Endothelial cell of umbilical vein (primary cell): ENCODE data around the gene FANCD2. TPM values are rescaled to one million over a fixed set of nuclear protein-coding genes. Genes with fewer than 3 reads are reported as not detected.

Experiments
- BruUV-seq: library from RNA; stranded (reverse); fragments of 400-500 nt; replicated peaks from 2 replicates; lab custom pipeline; 2021; lab: Mats Ljungman, UMichigan
- CTCF ChIA-PET: fragments of 300-600, 350-600 bp; sonication (Branson Sonifier 250); formaldehyde crosslinking; loops from one replicate; lab custom pipeline; 2021; ENCODE audit warnings: antibody characterized with exemption, inconsistent platforms; lab: Charles Lee
- POLR2A ChIA-PET: fragments of 300-600, 350-600 bp; sonication (Branson Sonifier 250); formaldehyde crosslinking; loops from one replicate; lab custom pipeline; 2021; ENCODE audit warnings: antibody characterized with exemption, inconsistent platforms; lab: Charles Lee
- DNase-seq: peaks from one replicate; pipeline ENCODE4 v3.0.0-alpha.2; 2011; ENCODE audit warnings: low read depth, low spot score
- FAIRE-seq: peaks from 2 replicates; lab custom pipeline; 2011; peaks lifted over from hg19 to GRCh38; lab: Jason Lieb, UNC
- H2AFZ ChIP-seq: 2 replicates; pipeline ENCODE4 v1.6.0; 2012; ENCODE audit warnings: low read depth, low read length, control low read depth, inconsistent platforms
- H3K27ac ChIP-seq: 2 replicates; pipeline ENCODE4 v1.5.1; 2011; ENCODE audit warnings: low read depth, mild to moderate bottlenecking, control low read depth, low read length, moderate library complexity; ENCODE audit not compliant: insufficient read depth
- H3K27me3 ChIP-seq, 2 experiments: 2 replicates each; pipeline versions ENCODE4 v1.6.0 to v1.6.1; 2011; ENCODE audit warnings: low read length in 2 of 2, mixed read lengths in 1 of 2; ENCODE audit not compliant: control insufficient read depth in 2 of 2, insufficient read depth in 2 of 2
- H3K36me3 ChIP-seq, 2 experiments: 2 replicates in 1 of 2; 3 replicates in 1 of 2; pipeline ENCODE4 v1.5.1; 2011; ENCODE audit warnings: low read length in 2 of 2, mild to moderate bottlenecking in 1 of 2, moderate library complexity in 1 of 2; ENCODE audit not compliant: control insufficient read depth in 2 of 2, insufficient read depth in 2 of 2; ENCODE audit errors: extremely low read depth in 1 of 2
- H3K4me1 ChIP-seq: 3 replicates; pipeline ENCODE4 v1.5.1; 2011; ENCODE audit warnings: mild to moderate bottlenecking, low read length; ENCODE audit not compliant: control insufficient read depth, insufficient read depth; ENCODE audit errors: extremely low read depth
- H3K4me2 ChIP-seq: 2 replicates; pipeline ENCODE4 v1.6.1; 2011; ENCODE audit warnings: low read length, control low read depth, mixed read lengths; ENCODE audit not compliant: insufficient read depth
- H3K4me3 ChIP-seq, 3 experiments: fragments of 200-600 bp in 1 of 3; sonication (generic), shearing (Covaris generic) in 1 of 3; replicated peaks in 1 of 3; 2 replicates each; pipeline ENCODE4 v1.5.1; 2011 to 2016; ENCODE audit warnings: control low read depth in 3 of 3, low read length in 3 of 3, mild to moderate bottlenecking in 2 of 3, inconsistent platforms in 1 of 3, low read depth in 1 of 3, moderate library complexity in 1 of 3; ENCODE audit not compliant: insufficient read depth in 1 of 3
- H3K79me2 ChIP-seq: 2 replicates; pipeline ENCODE4 v1.6.0; 2012; ENCODE audit warnings: low read length, inconsistent platforms; ENCODE audit not compliant: control insufficient read depth, insufficient read depth
- H3K9ac ChIP-seq: replicated peaks from 2 replicates; pipeline ENCODE3; 2011; ENCODE audit warnings: low read length, control low read depth; ENCODE audit not compliant: insufficient read depth; ENCODE audit errors: extremely low read depth
- H3K9me1 ChIP-seq: replicated peaks from 3 replicates; pipeline ENCODE4 v1.6.0; 2011; ENCODE audit warnings: mild to moderate bottlenecking, low read length; ENCODE audit not compliant: control insufficient read depth, insufficient read depth; ENCODE audit errors: extremely low read depth
- H3K9me3 ChIP-seq: replicated peaks from 2 replicates; pipeline ENCODE4 v1.5.1; 2012; ENCODE audit warnings: low read length, inconsistent platforms; ENCODE audit not compliant: control insufficient read depth, insufficient read depth
- H4K20me1 ChIP-seq: replicated peaks from 2 replicates; pipeline ENCODE3; 2011; ENCODE audit warnings: mild to moderate bottlenecking, low read length; ENCODE audit not compliant: control insufficient read depth, insufficient read depth; ENCODE audit errors: extremely low read depth
- EZH2 ChIP-seq: IDR thresholded peaks from 2 replicates; pipeline ENCODE4 v1.6.1; 2012; ENCODE audit warnings: borderline replicate concordance, low read depth, mild to moderate bottlenecking, moderate library complexity, low read length, inconsistent platforms; ENCODE audit not compliant: severe bottlenecking
- FOS ChIP-seq: IDR thresholded peaks from 2 replicates; pipeline ENCODE4 v1.6.1; 2011; ENCODE audit warnings: mild to moderate bottlenecking, low read length, moderate library complexity, borderline replicate concordance; ENCODE audit not compliant: insufficient read depth
- GATA2 ChIP-seq: IDR thresholded peaks from 2 replicates; pipeline ENCODE4 v1.7.0; 2011; ENCODE audit warnings: low read depth, mild to moderate bottlenecking, moderate library complexity, mixed read lengths, low read length; ENCODE audit not compliant: insufficient read length, insufficient read depth
- JUN ChIP-seq: IDR thresholded peaks from 2 replicates; pipeline ENCODE4 v1.6.1; 2011; ENCODE audit warnings: borderline replicate concordance, low read depth; ENCODE audit not compliant: insufficient read length, insufficient read depth
- MAX ChIP-seq: IDR thresholded peaks from 2 replicates; pipeline ENCODE4 v1.6.1; 2011; ENCODE audit not compliant: insufficient read depth, insufficient read length
- MYC ChIP-seq: IDR thresholded peaks from one replicate; pipeline ENCODE4 v1.6.1; 2011; ENCODE audit warnings: mild to moderate bottlenecking, low read depth, low read length
- POLR2A ChIP-seq: IDR thresholded peaks from 2 replicates; pipeline ENCODE4 v1.6.1; 2012; ENCODE audit warnings: low read depth, mild to moderate bottlenecking, control low read depth, low read length
- POLR2AphosphoS5 ChIP-seq: IDR thresholded peaks from 2 replicates; pipeline ENCODE4 v1.6.1; 2012; ENCODE audit warnings: low read depth, mild to moderate bottlenecking, control low read depth, low read length, moderate library complexity; ENCODE audit not compliant: insufficient read depth
- dilution Hi-C: fragments of 300-500 bp; cut with MboI; formaldehyde crosslinking; loops from one replicate; pipeline ENCODE4 v1.15.0; 2019; ENCODE audit warnings: low sequenced_read_pairs; ENCODE audit not compliant: extremely low pct_ligation_motif_present
- intact Hi-C: fragments of 100-400 bp; cut with micrococcal nuclease; formaldehyde crosslinking; loops from one replicate; pipeline ENCODE4 v1.10.0; 2022
- polyA plus RNA-seq, 4 experiments: library from polyadenylated mRNA; depleted of rRNA in 3 of 4; stranded (reverse) in 3 of 4; unstranded in 1 of 4; fragments of >200 nt; gene quantifications; 2 replicates each; pipeline versions ENCODE4 v1.2.1 to v1.2.3, GENCODE V29; 2011 to 2012; ENCODE audit warnings: missing spikeins in 1 of 4
- total RNA-seq: library from RNA; stranded (reverse); gene quantifications from 2 replicates; pipeline ENCODE4 v1.2.3, GENCODE V29; 2021
- TF ChIP-seq, protein P1 (sequence below), 2 donors: IDR thresholded peaks; 1 replicate in 1 of 2; 2 replicates in 1 of 2; pipeline ENCODE4 v1.5.1; 2011; ENCODE audit warnings: low read length in 2 of 2, mild to moderate bottlenecking in 2 of 2, moderate library complexity in 2 of 2, control low read depth in 1 of 2, inconsistent platforms in 1 of 2, low read depth in 1 of 2; ENCODE audit not compliant: insufficient read depth in 1 of 2; ENCODE audit errors: extremely low read depth in 1 of 2

FANCD2 gene
- total and polyA plus RNA-seq, 2 donors (not counting 3 experiments of a cell fraction or from before 2014, with no cell fraction given), result 8.2 to 26.8 TPM

DNA sequence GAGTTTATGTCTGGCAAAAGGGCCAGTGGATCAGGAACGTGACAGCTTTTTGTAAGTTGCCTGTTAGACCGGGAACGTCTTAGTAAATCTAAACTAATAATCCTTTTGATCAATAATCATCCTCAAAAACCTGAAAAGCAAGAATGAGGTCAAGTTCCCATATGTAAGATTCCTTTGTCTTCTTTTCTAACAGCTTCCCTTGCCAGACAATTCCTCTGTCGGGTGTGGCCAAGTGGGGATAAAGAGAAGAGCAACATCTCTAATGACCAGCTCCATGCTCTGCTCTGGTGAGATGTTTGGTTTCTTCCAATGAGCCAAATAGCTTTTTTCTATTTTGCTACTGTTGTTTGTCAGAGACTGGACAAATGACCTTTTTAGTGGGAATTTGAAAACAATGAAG lies 62.0 kb downstream of the FANCD2 start:
- dilution Hi-C loops, result no loop called here
- no peak for FAIRE-seq
- CTCF ChIA-PET, result no interaction called here

More for the DNA sequence above, 62.0 kb downstream of the FANCD2 start:
- Histone ChIP-seq H2AFZ (no peak overlapping the region), H3K27me3 (no peaks in the 10 kb centered on the region), H4K20me1 (no peaks in the 10 kb centered on the region), H3K4me2 (no peak overlapping the region), H3K79me2 (no peaks in the 10 kb centered on the region), H3K36me3 (peaks cover 0 to 2% of the 10 kb centered on the region in 2 experiments), H3K4me1 (no peaks in the 10 kb centered on the region), H3K4me3 (no peak overlapping the region), H3K9ac (no peak overlapping the region), H3K9me3 (no peaks in the 10 kb centered on the region), H3K9me1 (no peaks in the 10 kb centered on the region), H3K27ac (no peak overlapping the region)
- no peak for DNase-seq
- POLR2A ChIA-PET, result no interaction called here
- intact Hi-C loops, result no loop called here
- no TSS peak for BruUV-seq
- TF ChIP-seq GATA2 (no peak), FOS (no peak), EZH2 (no peak), POLR2AphosphoS5 (no peak), MYC (no peak), MAX (no peak), POLR2A (no peak), JUN (no peak)
- TF ChIP-seq, protein P1, sequence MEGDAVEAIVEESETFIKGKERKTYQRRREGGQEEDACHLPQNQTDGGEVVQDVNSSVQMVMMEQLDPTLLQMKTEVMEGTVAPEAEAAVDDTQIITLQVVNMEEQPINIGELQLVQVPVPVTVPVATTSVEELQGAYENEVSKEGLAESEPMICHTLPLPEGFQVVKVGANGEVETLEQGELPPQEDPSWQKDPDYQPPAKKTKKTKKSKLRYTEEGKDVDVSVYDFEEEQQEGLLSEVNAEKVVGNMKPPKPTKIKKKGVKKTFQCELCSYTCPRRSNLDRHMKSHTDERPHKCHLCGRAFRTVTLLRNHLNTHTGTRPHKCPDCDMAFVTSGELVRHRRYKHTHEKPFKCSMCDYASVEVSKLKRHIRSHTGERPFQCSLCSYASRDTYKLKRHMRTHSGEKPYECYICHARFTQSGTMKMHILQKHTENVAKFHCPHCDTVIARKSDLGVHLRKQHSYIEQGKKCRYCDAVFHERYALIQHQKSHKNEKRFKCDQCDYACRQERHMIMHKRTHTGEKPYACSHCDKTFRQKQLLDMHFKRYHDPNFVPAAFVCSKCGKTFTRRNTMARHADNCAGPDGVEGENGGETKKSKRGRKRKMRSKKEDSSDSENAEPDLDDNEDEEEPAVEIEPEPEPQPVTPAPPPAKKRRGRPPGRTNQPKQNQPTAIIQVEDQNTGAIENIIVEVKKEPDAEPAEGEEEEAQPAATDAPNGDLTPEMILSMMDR (IDR thresholded peaks at IDR 0.05; ENCODE audit: extremely low read depth in 1 of 2, insufficient read depth in 1 of 2, low read depth in 1 of 2, low read length in 2 of 2), result no peak
